Left kidney (tissue), 2 donors: ENCODE measurements around the gene HLCS. TPM values are rescaled to one million over a fixed set of nuclear protein-coding genes. Genes with fewer than 3 reads are reported as not detected.
"Not testable (repeated sequence)": the region's sequence is repeated elsewhere in the genome, so short reads cannot be mapped to it uniquely, and the experiment has no call there.

ENCODE experiments used
- DNase-seq: peaks from one replicate; pipeline ENCODE4 v3.0.0-alpha.2; 2013
- polyA plus RNA-seq: library from polyadenylated mRNA; unstranded; fragments of 120-200 nt; gene quantifications from one replicate; pipeline ENCODE4 v1.2.1, GENCODE V29; 2013; ENCODE audit not compliant: insufficient read length

HLCS gene
- polyA plus RNA-seq, 1 donor: 18.0 TPM

DNA sequence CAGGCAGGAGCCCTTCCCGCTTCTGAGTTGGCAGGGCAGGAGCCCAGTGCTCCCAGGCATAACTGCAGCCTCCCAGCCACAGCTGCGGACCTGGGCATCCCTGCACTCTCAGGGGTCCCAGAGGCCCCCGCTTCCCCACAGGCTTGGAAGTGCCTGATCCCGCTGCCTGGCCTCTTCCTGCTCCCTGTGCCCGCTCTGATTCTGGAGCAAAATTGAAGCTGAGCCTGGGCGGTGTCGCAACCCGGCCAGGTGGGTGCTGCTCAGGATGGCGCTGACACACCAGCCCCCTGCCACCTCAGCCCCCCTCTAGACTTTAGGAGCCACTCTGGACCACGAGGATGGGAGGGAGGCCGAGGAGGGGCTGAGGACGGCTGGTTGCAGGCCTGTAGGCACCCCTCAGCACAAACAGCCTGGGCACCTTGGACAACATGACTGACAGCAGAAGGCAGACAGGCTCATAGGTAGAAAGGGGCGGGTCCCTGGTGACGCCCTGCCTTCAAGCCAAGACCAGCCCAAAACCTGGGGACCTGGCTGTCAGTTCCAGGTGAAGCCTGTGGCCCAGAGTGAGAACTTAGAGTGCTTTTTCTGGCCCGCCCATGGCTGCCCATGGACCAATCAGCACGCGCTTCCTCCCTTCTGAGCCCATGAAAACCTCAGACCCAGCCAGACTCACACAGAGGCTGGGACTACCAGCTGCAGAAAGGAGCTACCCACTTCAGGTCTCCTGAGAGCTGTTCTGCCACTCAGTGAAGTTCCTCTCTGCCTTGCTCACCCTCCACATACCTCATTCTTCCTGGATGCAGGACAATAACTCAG lies 7.2 kb downstream of the HLCS start:
- no peak for DNase-seq

DNA sequence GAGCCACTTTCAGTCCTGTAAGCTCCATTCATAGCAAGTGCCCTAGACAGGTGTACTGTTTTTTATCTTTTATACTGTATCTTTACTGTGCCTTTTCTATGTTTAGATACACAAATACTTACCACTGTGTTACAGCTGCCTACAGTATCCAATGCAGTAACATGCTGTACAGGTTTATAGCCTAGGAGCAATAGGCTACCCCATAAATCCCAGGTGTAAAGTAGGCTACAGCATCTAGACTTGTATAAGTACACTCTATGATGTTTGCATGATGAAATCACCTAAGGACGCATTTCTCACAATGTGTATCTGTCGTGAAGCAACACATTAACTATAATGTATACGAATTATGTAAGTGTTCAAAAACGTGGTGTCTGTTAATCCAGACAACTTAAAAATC lies 10.7 kb downstream of the HLCS start:
- no peak for DNase-seq

DNA sequence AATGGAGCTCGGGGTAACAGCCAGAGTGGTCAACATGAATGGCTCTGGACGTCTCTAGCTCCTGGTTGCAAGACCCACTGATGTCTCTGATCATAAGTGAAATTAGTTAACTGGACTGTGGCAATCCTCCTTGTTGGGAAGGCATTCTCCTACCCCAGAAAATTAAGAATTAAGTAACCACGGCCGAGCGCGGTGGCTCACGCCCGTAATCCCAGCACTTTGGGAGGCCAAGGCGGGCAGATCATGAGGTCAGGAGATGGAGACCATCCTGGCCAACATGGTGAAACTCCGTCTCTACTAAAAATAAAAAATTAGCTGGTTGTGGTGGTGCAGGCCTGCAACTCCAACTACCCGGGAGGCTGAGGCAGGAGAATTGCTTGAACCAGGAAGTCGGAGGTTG lies 14.1 kb downstream of the HLCS start:
- DNase-seq: not testable (repeated sequence)

DNA sequence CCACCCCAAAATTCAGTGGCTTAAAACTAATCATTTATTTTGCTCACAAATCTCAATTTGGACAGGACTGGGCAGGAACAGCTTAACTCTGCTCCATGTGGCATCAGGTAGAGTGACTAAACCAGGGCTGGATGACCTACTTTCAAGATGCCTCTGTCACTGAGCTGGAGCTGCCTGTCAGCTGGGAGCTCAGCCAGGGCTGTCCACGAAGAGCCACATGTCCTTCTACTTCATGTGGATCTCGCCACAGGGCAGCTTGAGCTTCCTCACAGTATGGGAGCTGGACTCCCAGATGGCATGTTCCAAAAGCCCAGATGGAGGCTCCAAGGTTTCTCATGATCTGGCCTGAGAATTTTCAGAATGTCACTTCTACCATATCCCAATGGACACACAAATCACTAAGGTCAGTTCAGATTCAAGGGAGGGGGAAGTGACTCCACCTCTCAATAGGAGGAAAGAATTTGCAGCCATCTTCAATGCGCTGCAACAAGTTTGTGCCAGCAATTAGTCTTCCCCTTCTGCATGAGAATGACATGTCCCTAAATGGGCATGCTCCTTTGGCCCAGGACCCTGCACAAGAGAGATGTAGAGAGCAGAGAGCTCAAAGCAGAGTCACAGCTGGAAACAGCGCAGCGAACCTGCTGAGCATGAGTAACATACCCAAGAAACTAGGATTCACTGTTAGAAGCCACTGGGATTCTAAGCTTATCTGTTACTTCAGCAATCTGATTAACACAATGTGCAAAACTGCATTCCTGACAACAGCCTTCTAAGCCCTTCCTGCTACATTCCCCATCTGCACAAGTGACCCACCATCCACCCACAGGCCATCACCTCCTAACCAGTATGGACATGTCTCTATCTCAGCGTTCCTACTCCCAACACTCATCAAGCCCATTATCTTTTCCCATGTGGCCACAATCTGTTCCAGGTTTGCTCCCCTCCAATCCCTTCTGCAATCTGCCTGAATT lies 17.0 kb downstream of the HLCS start:
- no peak for DNase-seq

DNA sequence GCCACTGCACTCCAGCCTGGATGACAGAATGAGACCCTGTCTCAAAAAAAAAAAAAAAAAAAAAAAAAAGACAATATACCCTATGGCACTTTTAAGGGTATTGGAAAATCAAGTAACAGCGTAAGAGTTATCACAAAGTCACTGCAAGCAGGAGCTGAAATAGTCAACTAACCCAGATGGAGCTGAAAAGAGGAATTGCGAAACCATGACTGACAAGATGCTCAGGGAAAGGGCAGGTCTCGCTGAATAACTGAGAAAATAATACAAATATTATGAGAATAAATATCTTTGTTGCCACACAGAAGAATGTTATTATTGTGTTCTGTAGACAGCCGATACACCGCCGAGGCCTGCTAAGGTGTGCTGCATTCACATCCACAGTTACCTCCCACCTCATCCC lies 17.8 kb downstream of the HLCS start:
- no peak for DNase-seq

DNA sequence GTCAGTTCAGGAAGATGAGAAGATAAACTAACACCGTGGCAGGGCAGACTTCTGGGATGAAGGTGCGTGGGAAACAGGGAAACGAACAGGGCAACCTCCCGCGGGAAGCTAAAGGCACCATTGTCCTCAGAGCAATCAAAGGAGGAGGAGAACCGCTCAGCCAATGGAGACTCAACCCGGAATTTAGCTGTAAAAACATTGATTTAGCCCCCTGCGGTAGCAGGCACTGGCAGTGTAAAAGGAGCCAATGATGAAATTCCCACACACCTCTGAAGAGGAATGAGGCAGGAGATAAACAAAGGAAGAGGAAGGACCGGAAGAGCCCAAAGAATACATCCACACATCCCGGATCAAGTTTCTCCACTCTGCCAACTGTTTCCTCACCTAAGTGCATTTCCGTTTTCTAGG lies 19.5 kb downstream of the HLCS start:
- DNase-seq: no peak

DNA sequence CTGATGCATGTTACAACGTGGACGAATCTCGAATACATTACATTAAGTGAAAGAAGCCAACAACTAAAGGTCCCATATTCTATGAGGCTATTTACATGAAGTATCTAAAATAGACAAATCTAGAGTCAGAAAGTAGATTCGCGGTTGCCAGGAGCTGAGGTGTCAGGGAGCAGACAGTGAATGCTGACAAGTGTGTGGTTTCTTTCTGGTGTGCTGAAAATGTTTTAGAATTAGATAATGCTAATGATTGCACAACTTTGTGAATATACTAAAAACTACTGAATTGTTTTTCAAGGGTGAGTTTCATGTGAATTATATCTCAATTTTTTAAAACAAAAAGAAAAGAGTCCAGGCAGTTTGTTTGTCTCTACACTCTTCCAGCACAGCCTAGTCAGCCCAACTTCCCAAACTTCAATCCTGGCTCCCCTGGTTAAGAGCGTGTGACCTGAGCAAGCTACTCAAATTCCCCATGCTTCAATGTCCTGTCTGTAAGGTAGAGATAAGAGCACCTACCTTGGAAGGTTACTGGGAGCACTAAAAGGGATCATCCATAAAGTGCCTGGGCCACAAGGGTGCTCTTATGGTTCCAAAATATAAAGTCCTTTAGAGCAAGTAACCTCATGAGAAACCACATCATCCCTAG lies 20.9 kb downstream of the HLCS start:
- no peak for DNase-seq

DNA sequence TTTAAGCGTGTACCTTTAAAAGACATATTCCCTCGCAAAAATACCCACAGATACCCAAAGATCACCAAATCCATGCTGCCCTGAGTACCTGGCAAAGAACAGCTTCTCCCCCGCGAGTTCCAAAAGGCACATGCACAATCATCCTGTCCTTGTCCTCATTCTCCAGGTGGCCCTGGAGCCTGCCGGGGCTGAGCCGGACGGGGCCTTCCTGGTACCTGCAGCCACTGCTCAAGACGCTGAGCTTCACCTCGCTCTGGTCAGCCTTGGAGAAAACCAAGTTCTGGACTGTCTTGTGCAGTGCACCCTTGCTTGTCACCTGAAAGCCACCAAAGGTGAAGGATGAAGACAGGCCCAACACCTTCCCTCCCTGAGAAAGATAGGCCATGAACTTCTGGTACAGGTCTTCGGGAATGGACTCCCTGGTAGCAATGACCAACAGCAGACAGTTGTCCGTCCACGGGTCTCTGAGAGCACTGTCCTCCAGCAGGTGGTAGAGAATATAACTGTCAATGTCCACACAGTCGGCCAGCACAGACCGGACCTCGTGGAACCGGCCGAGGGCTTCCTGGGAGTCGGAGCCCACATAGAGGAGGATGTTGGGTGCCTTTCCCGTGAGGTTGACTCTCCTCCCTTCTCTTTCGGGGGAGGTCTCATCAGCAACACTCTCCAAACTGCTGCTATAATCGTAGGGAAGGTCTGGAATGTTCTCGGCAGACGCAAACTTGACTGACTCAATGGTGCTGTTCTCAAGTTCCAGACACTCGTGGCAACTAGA lies 29.9 kb downstream of the HLCS start:
- DNase-seq: no peak

DNA sequence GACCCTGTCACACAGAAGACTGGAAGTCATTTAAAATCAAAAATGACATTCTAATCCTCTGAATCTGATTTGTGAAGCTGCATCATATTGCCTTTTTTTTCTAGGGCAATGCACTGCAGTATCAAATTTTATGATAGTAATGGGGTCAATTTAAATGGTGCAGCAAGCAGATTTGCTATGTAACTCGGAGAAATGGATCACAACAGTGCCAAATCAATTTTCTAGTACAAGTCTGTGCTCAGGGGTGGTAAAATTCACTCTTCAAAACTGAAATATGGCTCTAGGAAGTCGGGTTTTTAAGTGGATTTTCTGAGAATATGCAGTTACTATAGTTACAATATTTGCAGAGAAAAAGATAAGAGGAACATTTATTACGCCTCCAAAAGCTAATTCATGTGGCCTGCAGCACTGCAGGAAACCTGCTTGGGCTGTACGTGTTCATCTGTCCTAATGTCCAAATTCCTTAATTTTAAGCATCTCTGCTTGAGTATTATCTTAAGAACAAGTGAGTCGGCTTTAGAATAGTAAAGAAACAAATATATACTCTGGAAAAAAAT lies 31.5 kb downstream of the HLCS start:
- DNase-seq: no peak

DNA sequence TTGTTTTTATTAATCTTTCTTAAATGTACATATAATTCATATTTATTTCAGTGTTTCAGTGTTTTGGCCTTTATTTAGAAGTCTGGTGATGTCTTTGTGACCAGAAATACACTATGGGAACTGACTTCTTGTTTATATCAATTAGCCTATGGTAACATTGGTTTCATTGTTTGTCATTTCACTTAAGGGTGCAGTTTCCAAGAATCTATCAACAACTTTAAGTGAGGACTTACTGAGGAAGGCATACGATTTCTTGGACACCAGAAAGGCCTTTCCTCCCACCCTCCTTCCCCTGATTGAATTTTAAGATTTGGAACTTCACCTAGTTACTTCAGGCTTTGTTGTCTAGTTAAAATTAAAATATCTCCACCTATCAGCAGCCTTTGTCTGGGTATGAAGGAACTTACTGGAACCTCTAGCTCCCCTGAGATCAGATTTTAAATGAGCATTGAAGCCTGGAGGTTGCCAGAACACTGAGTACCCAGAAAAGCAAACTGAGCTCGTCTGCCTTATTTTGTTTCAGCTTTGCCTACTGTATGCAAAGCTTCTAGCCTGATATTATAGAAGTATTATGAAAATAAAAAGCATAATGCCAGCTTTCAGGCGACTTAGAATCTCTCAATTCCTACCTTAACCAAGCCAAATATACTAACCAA lies 34.2 kb downstream of the HLCS start:
- DNase-seq: no peak

DNA sequence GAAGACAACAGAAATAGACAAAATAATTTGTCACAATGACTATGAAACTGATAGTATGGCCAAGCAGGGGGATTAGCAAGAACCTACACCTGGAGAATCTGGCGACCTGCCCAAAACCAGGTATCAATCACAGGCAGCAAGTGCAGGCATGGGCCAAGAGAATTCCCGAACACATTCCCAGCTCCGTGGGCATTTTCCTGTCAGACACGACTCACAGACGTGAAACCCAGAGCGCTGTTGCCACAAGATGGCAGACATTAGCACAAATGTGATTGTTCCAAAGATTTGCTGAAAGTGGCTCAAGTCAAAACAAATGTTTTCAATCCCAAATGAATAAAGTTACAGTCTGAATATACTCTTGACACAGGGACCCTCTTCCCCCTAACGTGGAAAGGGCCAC lies 36.8 kb downstream of the HLCS start:
- no peak for DNase-seq

DNA sequence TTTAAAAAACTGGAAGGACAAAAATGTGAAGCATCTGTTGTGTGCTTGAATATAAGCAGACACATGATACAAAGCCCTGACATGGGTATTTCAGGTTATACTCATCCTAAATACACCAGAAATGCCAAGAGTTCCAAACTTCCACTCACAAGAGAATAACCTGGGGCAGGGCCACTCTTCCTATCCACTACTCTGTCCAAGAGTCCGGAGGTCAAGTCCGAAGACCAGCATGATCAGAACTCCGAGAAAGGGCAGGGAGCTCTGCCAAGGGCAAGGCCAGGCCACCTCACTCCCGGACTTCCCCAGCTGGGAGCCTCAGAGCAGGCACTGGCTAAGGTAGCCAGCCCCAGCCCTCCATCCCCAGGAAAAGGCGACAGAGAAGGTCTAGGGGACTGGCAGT lies 37.5 kb downstream of the HLCS start:
- no peak for DNase-seq

DNA sequence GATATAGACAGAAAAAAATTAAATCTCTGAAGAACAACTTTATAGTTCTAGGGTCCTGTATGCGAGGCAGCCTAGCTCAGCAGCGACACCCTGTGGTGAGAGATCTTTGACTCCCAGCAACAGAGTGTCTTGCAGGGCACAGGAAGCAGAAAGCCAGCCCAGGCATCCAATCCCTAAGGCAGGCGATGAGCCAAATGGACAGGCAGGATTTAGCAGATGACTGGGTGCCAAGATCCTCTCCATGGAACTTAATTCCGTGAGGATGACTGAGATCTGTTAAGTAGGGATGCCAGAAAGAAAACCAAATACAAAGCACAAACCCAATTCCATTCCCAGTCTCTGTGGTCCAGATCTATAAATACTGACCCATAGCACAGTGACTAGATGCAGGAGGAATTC lies 38.8 kb downstream of the HLCS start:
- DNase-seq: peak; percentile 79

DNA sequence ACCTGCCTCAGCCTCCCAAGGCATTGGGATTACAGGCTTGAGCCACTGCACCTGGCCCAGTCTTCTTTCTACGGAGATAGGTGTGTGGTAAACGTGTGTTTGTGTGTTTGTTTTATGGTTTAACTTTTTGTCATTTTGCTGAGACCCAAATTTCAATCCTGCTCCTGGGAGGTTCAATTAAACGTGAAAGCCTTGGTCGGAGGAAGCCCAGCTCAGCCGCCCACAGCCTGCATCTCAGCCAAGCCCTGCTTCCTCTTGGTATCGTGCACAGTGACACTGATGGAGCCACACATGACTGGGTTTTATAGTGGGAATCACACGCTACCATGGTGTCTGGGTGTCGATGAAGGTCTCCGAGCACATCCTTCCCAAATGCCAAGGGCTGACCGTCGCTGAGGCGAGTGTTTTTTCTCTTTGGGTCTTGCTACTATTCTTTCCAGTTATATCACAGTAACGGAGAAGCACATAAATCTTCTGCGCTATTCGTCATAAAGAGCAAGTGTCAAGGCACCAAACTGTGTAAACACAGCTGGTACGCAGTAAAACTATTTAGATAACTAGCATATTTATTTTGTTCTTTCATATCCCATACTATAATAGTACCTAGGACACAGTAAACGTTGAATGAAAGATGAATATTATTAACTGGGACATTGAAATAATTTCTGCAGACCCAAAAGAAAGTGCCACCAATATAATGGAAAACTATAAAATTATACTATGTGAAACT lies 39.3 kb downstream of the HLCS start:
- DNase-seq: no peak

DNA sequence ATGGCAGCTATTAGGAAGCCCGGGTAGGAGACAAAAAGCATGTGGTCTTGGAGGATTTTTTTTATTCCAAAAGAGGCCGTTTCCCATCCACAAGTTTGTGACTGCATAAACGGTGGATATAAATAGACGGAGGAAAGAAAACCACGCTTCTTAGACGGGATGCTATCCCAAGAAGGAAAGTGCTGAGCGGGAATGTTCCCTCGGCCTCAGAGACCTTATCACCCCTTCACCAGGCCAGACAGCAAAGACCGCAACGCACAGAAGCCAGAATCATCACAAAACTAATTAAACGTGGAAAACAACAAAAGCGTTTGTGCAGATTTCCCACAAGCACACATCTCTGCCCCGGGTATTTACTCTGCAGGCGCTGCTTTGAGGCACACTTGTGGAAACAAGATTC lies 43.2 kb downstream of the HLCS start:
- DNase-seq: no peak

DNA sequence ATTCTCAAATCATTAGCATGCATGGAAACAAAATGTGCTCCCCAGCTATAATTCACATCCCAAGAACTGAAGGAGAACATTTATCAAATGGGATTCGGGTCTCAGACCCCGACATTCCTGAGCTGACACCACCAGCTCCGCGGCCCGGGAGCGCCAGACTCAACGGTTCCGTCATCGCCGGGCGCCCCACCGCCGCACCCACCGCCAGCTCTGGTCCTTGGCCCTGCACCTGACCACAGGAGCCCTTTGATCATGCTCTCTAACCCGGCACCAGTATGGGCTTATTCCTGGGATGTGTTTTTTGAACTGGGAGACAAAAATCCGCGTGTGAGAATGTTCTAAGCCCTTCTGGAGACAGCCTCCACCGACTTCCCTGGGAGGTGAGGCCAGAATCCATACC lies 43.6 kb downstream of the HLCS start:
- DNase-seq: no peak

DNA sequence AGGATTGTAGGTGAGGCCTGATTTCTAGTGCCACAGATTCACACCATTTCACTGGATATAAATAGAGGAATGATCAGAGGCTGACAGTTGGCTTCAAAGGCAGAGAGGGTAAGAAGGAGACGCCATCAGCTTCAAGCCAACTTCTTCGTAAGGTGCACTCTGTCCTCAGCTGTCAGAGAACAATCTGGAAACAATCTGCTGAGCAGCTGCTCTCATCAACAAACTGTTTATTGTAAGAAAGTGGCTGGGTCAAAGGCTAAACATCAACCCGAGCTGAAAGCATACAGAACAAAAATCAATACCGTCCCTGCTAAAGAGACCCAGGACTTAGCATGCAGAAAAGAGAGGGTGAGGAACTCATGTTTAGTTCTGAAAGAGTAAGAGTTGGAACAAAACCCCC lies 48.2 kb downstream of the HLCS start:
- DNase-seq: no peak

DNA sequence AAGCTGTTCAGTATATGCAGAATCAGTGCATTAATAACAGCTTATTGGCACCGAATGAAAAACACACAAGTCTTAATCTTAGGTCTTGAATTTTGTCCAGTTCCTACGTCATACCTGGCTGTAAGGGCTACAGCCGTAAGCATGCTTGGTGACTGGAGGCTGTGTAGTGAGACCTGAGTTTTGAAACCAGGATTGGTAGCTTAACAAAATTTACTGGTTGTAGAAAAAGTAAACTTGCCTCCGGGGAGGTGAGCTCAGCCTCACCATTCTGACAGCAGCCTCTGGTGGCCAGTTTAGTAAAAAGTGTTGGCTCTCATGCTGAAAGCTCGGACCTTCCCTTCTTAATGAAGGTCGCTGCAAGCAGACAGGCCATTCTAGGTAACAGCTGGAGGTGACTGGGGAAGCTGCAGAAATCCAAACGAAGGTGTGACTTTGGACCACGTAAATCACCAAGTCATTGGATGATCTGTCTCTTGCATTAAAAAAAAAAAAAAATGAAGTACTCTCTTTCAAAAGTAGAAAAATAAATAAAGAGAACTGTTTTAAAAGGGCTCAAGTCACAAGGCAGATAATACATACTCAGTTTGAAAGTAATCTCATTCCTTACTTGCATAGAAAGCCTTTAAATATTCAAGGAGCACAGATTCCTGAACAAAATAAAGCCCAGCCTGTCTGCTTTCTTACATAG lies 48.9 kb downstream of the HLCS start:
- DNase-seq: peak; percentile 63

DNA sequence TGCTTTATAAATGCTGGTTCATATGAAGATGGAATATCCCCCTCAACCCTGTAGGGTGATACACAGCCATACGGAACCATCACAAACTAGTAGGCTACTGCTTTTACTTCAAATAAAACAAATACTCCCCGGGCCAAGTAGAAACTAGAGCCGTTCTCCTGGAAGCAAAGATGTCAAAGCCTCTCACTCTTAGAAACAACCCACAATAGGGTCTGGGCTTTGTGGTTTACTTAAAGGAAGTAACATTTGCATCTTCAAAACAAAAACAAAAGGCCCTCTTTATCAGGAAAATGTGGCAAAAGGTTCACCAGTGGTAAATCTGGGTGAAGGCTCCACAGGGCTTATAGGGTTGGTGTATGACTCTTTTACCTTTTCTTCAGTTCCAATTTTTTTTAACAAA lies 49.8 kb downstream of the HLCS start:
- no peak for DNase-seq
